HG02763 (cell line): Measurements from ENCODE around the gene CORIN.
"Not testable (repeated sequence)": the region's sequence is repeated elsewhere in the genome, so short reads cannot be mapped to it uniquely, and the experiment has no call there.

ENCODE experiments used
- ATAC-seq: cut with Tn5 transposase; IDR thresholded peaks from one replicate; pipeline ENCODE4 v1.9.1; 2021; ENCODE audit warnings: mild to moderate bottlenecking, moderate library complexity; ENCODE audit not compliant: unreplicated experiment

Gene CORIN

DNA sequence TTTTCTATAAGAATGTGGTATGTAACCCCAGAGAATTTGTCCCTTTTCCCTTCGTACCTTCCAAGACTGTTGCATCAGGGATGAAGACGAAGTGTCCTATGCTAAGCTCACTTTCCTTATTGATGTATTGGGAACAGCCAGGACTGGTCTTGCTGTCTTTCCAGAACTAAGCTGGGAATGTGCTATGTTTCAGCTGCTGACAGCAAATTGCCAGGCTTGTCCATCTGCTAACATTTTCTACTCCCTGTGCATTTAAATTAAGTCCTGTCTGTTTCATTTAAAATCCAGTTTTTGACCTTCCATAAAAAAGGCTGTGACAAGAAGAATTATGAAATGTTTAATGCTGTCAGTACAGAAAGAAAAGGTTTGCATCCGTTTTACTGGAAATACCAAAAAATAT lies 264.9 kb downstream of the CORIN start:
- ATAC-seq = no peak

- no peak for ATAC-seq
Measured at GRCh38 chr4:47570816-47571215, 267.1 kb downstream of the CORIN start.

- ATAC-seq = no peak
Measured at GRCh38 chr4:47567511-47567910, 270.4 kb downstream of the CORIN start.

DNA sequence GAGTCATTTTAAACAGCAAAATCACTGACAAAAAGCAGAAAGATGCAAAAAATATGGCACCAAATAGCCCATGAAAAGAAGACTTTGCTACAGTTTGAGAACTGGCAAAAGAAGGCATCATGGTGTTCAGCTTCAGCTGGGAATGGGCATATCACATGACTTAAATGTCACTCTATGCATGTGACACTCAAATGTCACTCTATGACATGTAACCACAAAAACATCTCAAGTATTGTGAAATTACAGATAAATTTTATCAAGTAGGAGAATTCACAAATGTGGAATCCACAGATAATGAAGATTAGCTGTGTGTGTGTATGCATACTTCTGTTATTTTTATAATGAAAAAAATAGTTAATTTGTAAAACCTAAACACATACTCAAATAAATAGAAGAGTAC lies 270.9 kb downstream of the CORIN start:
- no peak for ATAC-seq

DNA sequence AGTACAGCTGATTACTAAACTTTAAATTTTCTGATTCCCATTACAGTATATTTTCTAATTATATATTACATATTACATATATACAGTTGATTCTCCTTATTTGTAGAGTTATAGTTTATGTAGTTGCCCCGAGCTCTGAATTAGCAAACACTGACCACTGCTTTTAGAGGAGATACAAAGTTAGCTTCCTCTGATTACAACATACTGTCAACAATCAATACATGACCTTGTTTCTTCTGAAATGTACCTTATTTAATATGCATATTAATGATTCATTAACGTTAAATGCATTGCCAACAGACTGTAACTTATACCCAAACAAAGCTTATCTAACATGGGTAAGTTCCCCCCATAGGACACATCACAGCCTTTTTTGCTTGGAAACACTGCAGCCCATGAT lies 271.3 kb downstream of the CORIN start:
- ATAC-seq = no peak

DNA sequence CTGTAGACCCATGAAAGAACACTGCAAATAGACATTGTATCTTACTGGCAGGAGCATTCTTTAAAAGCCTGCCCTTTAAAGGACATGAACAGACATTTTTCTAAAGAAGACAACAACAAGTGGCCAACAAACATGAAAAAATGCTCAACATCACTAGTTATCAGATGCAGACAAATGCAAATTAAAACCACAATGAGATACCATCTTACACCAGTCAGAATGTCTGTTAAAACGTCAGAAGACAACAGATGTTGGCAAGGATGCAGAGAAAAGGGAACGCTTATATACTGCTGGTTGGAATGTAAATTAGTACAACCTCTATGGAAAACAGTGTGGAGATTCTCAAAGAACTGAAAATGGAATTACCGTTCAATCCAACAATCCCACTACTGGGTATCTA lies 275.6 kb downstream of the CORIN start:
- no peak for ATAC-seq

GRCh38 chr4:47561331-47561730 lies 276.5 kb downstream of the CORIN start:
- no peak for ATAC-seq

GRCh38 chr4:47560682-47561081 lies 277.2 kb downstream of the CORIN start:
- ATAC-seq = no peak

- ATAC-seq = no peak
Measured at GRCh38 chr4:47557255-47557654, 280.6 kb downstream of the CORIN start.

- ATAC-seq = not testable (repeated sequence)
Measured at GRCh38 chr4:47555920-47556319, 281.9 kb downstream of the CORIN start.

DNA sequence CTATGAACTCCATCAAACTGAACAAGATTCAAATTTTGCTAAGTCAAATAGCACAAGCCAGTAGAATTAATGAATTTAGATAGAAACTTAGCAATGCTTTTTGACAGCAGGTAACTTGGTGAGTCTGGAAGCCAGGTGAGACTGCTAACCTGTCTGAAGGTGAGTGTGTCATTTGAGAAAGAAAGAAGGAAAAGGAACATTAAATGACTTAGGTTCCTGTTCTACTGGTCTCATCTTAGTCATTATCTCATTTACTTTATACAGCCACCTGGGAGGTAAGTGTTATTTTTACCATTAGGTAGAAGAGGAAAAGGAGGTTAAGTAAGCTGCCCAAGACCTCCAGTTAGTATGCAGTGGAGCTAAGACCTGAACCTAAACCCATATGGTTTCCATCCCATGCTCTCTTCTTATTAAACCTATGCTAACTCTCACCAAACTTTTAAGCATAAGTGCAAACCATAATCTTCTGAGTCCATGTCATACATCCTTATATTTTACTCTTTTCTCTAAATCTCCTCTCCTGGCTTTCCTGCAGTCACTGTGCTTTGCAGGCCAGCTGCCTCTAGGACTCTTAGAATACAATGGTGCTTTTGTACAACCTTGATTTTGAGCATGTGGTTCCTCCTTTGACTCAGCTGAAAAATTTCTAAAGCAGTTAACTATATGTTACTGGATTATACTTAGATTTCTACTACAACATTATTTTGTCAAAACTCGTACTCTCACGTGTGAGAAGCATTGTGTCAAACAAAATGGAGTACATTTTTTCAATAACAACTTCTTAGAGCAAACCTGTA lies 284.3 kb downstream of the CORIN start:
- ATAC-seq = no peak

GRCh38 chr4:47551682-47552081 lies 286.2 kb downstream of the CORIN start:
- no peak for ATAC-seq

DNA sequence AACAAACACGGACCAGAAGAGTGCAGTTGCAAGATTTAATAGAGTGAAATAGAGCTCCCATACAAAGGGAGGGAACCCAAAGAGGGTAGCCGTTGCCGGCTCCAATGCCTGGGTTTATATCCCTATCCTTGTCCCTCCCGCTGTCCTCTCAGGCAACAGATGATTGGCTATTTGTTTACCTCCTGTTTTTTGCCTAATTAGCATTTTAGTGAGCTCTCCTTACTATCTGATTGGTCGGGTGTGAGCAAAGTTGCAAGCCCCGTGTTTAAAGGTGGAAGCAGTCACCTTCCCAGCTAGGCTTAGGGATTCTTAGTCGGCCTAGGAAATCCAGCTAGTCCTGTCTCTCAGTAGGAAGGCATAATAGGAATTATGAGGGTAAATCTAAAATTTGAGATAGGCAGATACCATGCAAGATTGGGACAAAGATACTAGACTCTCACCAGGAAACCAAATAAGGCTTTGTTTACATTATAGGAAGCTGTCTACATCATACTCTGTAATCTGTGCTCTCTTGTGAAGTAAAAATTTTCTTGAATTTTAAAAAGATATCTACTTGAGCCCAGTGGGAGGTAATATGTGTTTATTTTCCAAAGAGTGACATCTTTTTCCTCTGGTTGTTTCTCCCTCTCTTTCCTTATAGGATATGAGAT lies 286.8 kb downstream of the CORIN start:
- ATAC-seq = no peak

- not testable (repeated sequence) for ATAC-seq
Measured at GRCh38 chr4:47550357-47550756, 287.5 kb downstream of the CORIN start.
